HG03378 (cell line): ENCODE data around the gene ZNF862.

Source experiments
- ATAC-seq: cut with Tn5 transposase; IDR thresholded peaks from one replicate; pipeline ENCODE4 v1.9.1; 2021; ENCODE audit warnings: mild to moderate bottlenecking, moderate library complexity; ENCODE audit not compliant: unreplicated experiment

The ZNF862 gene

GRCh38 chr7:149838224-149838991, at the start of gene ZNF862:
Gene ZNF862 (plus strand): TSS chr7:149838375. CDS start chr7:149838612, 237 bp downstream.
- peak; percentile 97 for ATAC-seq

- no peak for ATAC-seq
These were observed 49.1 kb upstream of the ZNF862 start for GRCh38 chr7:149789101-149789500.

DNA sequence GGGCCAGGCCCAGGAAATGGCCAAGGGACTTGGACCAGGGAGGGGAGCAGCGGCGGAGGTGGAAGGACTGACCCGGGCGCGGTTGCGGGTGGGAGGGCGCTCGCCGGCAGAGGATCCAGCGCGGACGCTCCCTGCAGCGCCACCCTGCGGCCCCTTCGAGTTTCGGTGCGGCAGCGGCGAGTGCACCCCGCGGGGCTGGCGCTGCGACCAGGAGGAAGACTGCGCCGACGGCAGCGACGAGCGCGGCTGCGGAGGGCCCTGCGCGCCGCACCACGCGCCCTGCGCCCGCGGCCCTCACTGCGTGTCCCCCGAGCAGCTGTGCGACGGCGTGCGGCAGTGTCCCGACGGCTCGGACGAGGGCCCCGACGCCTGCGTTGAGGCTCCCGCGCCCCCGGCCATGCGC, 48.0 kb upstream of the ZNF862 start:
- no peak for ATAC-seq

GRCh38 chr7:149790754-149791360, 47.3 kb upstream of the ZNF862 start:
- ATAC-seq, result no peak

GRCh38 chr7:149791411-149792219, 46.6 kb upstream of the ZNF862 start:
- ATAC-seq, result no peak

DNA sequence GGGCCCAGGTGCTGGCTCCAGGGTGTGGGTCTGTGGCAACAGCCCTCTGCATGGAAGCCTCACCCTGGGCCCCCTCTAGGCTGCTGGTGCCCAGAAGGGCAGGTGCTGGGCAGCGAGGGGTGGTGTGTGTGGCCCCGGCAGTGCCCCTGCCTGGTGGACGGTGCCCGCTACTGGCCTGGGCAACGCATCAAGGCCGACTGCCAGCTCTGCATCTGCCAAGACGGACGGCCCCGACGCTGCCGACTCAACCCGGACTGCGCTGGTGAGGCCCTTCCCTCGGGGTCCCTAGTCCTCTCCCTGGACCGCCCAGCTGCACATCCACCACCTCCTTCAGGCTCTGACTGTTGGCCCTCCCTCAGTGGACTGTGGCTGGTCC, 46.0 kb upstream of the ZNF862 start:
- no peak for ATAC-seq

DNA sequence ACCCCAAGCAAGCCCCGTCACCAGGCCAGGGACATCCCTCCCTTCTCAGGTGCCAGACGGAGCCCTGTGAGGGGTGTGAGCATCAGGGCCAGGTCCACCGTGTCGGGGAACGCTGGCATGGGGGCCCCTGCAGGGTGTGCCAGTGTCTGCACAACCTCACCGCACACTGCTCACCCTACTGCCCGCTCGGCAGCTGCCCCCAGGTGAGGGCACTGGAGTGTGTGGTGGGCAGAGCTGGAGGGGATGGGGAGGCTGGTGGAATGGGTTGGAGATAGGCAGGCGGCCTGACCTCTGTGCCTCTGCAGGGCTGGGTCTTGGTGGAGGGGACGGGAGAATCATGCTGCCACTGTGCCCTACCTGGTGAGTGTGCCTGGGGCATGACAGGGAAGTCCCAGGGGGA, 44.9 kb upstream of the ZNF862 start:
- ATAC-seq, result no peak

GRCh38 chr7:149794661-149795060, 43.5 kb upstream of the ZNF862 start:
- no peak for ATAC-seq

GRCh38 chr7:149795126-149795525, 43.0 kb upstream of the ZNF862 start:
- ATAC-seq, result no peak

GRCh38 chr7:149796287-149796860, 41.8 kb upstream of the ZNF862 start:
- no peak for ATAC-seq

DNA sequence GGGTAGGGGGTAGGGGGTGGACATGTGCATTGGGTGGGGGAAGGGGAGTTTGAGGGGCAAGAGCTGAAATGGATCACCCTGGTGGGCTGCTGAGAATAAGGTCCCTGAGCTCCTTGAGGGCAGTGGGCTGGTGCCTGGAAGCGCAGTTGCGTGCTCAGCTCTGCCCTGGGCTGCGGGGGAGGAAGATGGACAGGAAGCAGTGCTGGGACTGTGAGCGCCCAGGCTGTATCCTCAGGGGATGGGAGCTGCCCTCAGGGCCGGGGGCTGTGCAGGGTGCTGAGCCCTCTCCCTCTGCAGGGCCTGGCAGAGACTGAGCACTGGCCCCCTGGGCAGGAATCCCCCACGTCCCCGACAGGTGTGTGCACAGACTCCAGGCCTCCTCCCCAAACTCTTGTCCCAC, 40.4 kb upstream of the ZNF862 start:
- ATAC-seq, result no peak

DNA sequence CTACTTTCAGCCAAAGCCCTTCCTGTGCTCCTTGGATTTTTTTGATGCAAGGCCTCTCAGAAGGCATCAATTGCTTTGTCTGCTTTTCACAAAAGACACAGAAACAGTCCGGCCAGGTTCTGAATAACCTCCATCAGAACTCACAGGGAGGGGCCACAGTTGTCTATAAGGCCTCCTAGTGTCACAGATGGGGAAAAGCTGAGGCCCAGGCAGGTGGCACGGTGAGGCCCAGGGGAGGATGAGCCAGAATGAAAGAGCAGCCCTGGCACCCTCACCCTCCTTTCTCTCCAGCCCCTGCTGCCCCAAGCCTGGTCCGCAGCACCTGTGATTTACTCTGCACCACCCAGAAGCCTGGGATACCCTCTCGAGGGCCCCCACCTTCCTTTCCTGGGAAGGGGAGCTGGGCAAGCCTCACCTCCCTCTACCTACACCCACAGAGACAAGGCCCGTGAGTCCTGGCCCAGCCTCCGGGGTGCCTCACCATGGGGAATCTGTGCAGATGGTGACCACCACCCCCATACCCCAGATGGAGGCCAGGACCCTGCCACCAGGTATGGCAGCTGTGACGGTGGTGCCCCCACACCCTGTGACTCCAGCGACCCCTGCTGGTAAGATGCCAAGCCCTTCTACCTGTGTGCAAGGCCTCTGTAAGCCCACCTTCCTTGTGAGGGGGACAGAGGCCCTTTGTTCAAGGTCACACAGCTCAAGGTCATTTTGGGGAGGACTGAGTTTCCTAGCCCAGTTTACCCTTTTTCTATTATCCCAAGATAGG, 38.6 kb upstream of the ZNF862 start:
- ATAC-seq, result no peak

- no peak for ATAC-seq
These were observed 38.0 kb upstream of the ZNF862 start for GRCh38 chr7:149800169-149800555.

- ATAC-seq, result no peak
These were observed 37.1 kb upstream of the ZNF862 start for GRCh38 chr7:149801002-149801566.

GRCh38 chr7:149801816-149802215, 36.4 kb upstream of the ZNF862 start:
- no peak for ATAC-seq

DNA sequence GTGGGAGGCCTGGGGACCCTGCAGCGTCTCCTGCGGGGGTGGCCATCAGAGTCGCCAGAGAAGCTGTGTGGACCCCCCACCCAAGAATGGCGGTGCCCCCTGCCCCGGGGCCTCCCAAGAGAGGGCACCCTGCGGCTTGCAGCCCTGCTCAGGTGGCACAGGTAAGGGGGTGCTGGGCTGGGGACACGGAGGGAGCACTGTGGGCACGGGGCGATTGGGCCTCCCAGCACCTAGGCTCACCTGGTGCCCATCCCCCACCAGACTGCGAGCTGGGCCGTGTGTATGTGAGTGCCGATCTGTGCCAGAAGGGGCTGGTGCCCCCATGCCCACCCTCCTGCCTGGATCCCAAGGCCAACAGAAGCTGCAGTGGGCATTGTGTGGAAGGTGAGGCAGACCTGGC, 35.2 kb upstream of the ZNF862 start:
- no peak for ATAC-seq

- no peak for ATAC-seq
These were observed 34.6 kb upstream of the ZNF862 start for GRCh38 chr7:149803551-149804074.

- ATAC-seq, result no peak
These were observed 34.1 kb upstream of the ZNF862 start for GRCh38 chr7:149804106-149804505.

- no peak for ATAC-seq
These were observed 31.4 kb upstream of the ZNF862 start for GRCh38 chr7:149806726-149807125.

GRCh38 chr7:149808311-149808710, 29.9 kb upstream of the ZNF862 start:
- no peak for ATAC-seq
